HG02973 (cell line): Measurements from ENCODE around the gene CFAP20DC.
"Not testable (repeated sequence)": the region's sequence is repeated elsewhere in the genome, so short reads cannot be mapped to it uniquely, and the experiment has no call there.

Experiments
- ATAC-seq: cut with Tn5 transposase; IDR thresholded peaks from one replicate; pipeline ENCODE4 v1.9.1; 2021; ENCODE audit warnings: moderate library complexity; ENCODE audit not compliant: unreplicated experiment

The CFAP20DC gene

GRCh38 chr3:58824777-58825176 lies 225.0 kb downstream of the CFAP20DC start:
- ATAC-seq: no peak

GRCh38 chr3:58824285-58824684 lies 225.5 kb downstream of the CFAP20DC start:
- ATAC-seq: no peak

GRCh38 chr3:58806551-58807244 lies 243.1 kb downstream of the CFAP20DC start:
- not testable (repeated sequence) for ATAC-seq

- ATAC-seq: no peak
These were observed 244.9 kb downstream of the CFAP20DC start for GRCh38 chr3:58804914-58805313.

- ATAC-seq: no peak
These were observed 248.3 kb downstream of the CFAP20DC start for GRCh38 chr3:58801541-58801940.

GRCh38 chr3:58800940-58801339 lies 248.9 kb downstream of the CFAP20DC start:
- no peak for ATAC-seq

- ATAC-seq: no peak
These were observed 249.8 kb downstream of the CFAP20DC start for GRCh38 chr3:58800032-58800431.

GRCh38 chr3:58799271-58799670 lies 250.6 kb downstream of the CFAP20DC start:
- no peak for ATAC-seq

- no peak for ATAC-seq
These were observed 251.5 kb downstream of the CFAP20DC start for GRCh38 chr3:58798312-58798711.

GRCh38 chr3:58794750-58795149 lies 255.1 kb downstream of the CFAP20DC start:
- ATAC-seq: no peak

GRCh38 chr3:58793938-58794337 lies 255.9 kb downstream of the CFAP20DC start:
- ATAC-seq: no peak

- ATAC-seq: no peak
These were observed 256.8 kb downstream of the CFAP20DC start for GRCh38 chr3:58792921-58793451.

- ATAC-seq: no peak
These were observed 260.4 kb downstream of the CFAP20DC start for GRCh38 chr3:58789385-58789784.

GRCh38 chr3:58784888-58785287 lies 264.9 kb downstream of the CFAP20DC start:
- ATAC-seq: no peak

- no peak for ATAC-seq
These were observed 265.4 kb downstream of the CFAP20DC start for GRCh38 chr3:58784425-58784824.

GRCh38 chr3:58783845-58784244 lies 266.0 kb downstream of the CFAP20DC start:
- ATAC-seq: no peak

GRCh38 chr3:58779934-58780333 lies 269.9 kb downstream of the CFAP20DC start:
- no peak for ATAC-seq

GRCh38 chr3:58776231-58776630 lies 273.6 kb downstream of the CFAP20DC start:
- ATAC-seq: no peak

- no peak for ATAC-seq
These were observed 277.4 kb downstream of the CFAP20DC start for GRCh38 chr3:58772462-58772861.

GRCh38 chr3:58769065-58769464 lies 280.8 kb downstream of the CFAP20DC start:
- ATAC-seq: no peak

GRCh38 chr3:58766587-58767282 lies 283.1 kb downstream of the CFAP20DC start:
- no peak for ATAC-seq

GRCh38 chr3:58755150-58755549 lies 294.7 kb downstream of the CFAP20DC start:
- ATAC-seq: no peak
